Measurements from ENCODE around the gene PCA3.

DNA sequence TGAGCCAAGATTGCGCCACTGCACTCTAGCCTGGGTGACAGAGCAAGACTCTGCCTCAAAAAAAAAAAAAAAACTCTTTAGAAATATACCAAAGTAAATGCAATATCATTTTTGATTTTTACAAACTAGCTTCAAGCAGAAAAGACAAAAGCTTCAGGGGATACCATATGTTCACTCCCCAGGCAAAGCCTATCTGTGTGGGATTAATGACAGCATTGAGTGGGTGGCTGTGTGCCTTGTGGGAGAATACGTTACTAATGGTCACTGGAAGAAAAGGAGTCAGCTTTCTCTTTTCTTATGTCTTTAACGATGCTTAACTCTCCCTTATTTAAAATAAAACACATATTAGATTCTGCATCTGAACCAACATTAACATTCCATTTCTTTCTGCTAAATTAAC, 1.9 kb downstream of the PCA3 start:
- TF ChIP-seq, protein P1, sequence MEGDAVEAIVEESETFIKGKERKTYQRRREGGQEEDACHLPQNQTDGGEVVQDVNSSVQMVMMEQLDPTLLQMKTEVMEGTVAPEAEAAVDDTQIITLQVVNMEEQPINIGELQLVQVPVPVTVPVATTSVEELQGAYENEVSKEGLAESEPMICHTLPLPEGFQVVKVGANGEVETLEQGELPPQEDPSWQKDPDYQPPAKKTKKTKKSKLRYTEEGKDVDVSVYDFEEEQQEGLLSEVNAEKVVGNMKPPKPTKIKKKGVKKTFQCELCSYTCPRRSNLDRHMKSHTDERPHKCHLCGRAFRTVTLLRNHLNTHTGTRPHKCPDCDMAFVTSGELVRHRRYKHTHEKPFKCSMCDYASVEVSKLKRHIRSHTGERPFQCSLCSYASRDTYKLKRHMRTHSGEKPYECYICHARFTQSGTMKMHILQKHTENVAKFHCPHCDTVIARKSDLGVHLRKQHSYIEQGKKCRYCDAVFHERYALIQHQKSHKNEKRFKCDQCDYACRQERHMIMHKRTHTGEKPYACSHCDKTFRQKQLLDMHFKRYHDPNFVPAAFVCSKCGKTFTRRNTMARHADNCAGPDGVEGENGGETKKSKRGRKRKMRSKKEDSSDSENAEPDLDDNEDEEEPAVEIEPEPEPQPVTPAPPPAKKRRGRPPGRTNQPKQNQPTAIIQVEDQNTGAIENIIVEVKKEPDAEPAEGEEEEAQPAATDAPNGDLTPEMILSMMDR (IDR thresholded peaks at IDR 0.05): no peak
- no peak for TF ChIP-seq EZH2 (IDR thresholded peaks at IDR 0.05; ENCODE audit: borderline replicate concordance, insufficient read depth, low read depth, low read length, poor library complexity, severe bottlenecking)

All from B cell (primary cell).